Measurements from ENCODE around the gene TMEM239.

The TMEM239 gene

GRCh38 chr20:2867081-2867864 is 51.1 kb downstream of the TMEM239 start:
- TF ChIP-seq POLR2A (IDR thresholded peaks at IDR 0.05; ENCODE audit: low read length) (no peak), GATA1 (IDR thresholded peaks at IDR 0.05; ENCODE audit: low read depth, low read length) (no peak)
- DNase-seq, result peak; percentile 54 to 62
